Glomerular visceral epithelial cell (primary cell): ENCODE results near the gene PTGES.

ENCODE experiments used
- DNase-seq: peaks from one replicate; pipeline ENCODE4 v3.0.0-alpha.2; 2016; ENCODE audit errors: extremely low spot score

Gene PTGES

GRCh38 chr9:129719135-129719534 is 33.7 kb downstream of the PTGES start:
- no peak for DNase-seq

GRCh38 chr9:129718647-129719046 is 34.2 kb downstream of the PTGES start:
- no peak for DNase-seq

- no peak for DNase-seq
Measured at GRCh38 chr9:129717991-129718390, 34.9 kb downstream of the PTGES start.

DNA sequence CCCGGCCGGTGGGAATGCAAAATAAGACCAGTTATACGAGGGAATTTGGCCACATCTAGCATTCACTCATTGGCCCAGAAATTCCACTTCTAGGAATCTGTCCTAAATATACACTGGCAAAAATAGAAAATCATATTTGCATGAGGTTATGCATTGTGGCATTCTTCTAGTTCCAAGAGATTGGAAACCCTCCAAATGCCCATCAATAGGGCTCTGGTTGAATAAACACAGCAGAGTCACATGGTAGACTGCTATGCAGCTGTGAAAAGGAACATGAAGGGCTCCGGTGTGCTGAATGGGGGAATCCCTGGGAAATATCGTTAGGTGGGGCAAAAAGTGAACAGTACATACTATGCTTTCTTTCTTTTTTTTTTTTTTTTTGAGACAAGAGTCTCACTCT is 36.8 kb downstream of the PTGES start:
- peak; percentile 34 for DNase-seq

DNA sequence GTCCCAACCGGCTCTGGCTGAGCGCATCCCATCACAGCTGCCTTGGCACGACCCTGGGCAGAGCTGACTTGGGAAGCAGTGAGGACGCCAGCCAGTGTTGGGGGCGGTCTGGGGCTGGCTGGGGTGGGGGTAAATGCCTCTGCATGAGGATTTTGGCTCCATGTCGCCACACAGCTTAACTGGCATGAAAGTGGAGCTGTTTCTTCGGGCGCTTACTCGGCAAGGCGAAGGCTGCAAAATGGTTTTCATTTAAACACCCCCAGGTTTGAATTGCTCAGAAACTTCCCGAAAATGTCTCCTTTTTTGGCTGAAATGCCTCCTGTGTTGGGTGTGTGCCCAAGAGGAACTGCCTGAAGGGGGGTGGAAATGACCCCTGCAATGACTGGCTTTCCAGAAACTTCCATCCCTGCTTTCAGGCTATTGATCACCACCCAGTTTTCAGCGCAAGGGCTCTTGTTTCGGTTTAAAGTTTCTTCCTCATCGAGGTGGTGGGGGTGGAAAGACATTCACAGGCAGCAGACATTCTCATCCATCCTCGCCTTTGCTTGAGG is 38.3 kb downstream of the PTGES start:
- no peak for DNase-seq

DNA sequence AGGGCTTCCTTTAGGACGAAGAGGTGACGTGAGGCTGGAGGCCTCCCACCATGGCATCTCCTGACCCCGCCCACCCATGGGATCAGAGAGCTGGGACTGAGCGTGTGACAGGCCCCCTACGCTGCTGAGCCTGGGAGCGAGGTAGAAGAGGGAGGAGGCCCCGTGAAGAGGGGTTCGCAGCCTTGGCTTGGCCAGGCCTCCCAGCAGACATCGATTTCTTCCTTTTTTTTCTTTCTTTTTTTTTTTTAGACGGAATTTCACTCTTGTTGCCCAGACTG is 39.5 kb downstream of the PTGES start:
- DNase-seq: no peak

DNA sequence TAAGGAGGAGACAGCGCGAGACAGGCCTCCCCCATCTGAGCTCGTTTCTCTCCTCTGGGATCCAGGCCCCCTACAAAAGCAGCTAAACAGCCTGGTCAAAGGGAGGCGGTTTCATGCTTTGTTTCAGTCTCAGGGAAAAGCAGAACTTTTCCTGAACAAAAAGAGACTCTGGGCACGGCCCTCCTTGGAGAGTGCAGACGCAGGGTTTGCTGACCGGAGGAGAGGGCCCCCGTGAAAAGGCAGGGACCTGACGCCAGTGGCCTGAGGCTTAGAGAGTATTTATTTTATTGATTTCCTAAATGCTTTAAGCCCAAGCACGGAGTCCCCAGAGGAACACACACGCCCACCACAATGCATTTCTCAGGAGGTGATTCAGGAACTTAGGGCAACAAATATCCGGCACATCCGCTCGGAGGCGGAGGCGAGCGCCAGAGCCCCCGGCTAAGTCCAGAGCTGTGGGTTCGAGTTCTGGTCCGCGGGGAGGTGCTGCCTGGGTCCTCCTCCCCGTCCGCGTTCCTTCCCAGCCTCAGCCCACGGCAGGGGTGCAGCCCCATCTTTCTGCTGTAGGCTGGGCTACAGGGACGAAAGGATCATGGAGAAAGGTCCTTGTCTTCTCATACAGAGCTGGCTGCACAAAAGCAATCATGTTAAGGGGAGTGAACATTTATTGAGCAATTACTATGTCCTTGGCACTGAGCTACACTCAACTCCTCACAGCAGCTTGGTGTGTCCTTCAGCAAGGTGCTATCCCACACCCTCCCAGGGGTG is 40.0 kb downstream of the PTGES start:
- DNase-seq: no peak

DNA sequence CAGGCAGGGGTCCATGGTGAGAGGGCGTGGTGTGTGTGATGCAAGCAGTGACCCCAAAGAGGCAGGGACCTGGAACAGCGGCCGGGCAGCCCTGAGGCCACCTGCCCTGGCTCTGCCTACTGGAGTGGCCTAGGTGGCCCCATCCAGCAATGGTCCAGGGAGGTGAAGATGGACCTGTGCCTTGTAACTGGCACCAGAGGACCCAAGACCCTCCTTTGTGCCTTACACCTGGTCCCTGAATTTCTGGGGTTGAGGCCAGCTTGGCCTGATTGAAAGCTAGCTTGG is 42.7 kb downstream of the PTGES start:
- DNase-seq: no peak

- peak; percentile 44 for DNase-seq
Measured at GRCh38 chr9:129709438-129710168, 43.2 kb downstream of the PTGES start.

DNA sequence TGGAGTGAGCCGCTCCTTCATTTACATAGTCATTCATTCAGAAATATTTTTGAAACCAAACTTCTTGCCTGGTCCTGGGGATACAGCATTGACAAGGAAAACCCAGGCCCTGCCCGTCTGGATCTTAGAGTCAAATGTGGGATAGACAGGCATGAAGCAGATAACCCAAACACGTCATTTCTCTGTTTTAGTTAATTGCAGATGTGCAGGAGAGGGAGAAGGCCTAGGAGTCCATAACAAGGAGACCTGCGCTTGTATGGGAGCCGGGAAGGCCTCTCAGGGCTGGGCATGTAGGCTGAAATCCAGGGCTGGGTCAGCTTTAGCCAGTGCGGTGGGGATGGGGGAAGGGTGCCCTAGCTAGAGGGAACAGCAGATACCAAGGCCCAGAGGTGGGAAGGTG is 44.0 kb downstream of the PTGES start:
- no peak for DNase-seq

GRCh38 chr9:129704807-129705206 is 48.0 kb downstream of the PTGES start:
- DNase-seq: no peak

GRCh38 chr9:129703667-129704355 is 49.0 kb downstream of the PTGES start:
- no peak for DNase-seq

GRCh38 chr9:129702589-129703520 is 50.0 kb downstream of the PTGES start:
- DNase-seq: peak; percentile 92

DNA sequence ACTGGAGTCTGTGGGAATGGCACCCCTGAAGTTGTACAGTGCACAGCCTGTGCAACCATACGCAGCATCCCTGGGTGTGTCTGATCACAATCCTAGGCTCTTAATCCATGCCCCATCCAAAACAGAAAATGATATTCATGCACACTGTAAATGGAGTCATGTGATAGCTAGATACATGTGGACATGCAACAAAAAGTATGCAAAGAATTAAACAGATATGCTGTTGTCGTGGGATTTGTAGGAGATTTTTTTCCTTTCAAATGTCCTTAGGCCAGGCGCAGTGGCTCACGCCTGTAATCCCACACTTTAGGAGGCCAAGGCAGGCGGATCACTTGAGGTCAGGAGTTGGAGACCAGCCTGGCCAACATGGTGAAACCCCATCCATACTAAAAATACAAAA is 51.3 kb downstream of the PTGES start:
- DNase-seq: no peak

GRCh38 chr9:129701054-129701453 is 51.8 kb downstream of the PTGES start:
- no peak for DNase-seq

GRCh38 chr9:129698254-129698757 is 54.5 kb downstream of the PTGES start:
- no peak for DNase-seq

DNA sequence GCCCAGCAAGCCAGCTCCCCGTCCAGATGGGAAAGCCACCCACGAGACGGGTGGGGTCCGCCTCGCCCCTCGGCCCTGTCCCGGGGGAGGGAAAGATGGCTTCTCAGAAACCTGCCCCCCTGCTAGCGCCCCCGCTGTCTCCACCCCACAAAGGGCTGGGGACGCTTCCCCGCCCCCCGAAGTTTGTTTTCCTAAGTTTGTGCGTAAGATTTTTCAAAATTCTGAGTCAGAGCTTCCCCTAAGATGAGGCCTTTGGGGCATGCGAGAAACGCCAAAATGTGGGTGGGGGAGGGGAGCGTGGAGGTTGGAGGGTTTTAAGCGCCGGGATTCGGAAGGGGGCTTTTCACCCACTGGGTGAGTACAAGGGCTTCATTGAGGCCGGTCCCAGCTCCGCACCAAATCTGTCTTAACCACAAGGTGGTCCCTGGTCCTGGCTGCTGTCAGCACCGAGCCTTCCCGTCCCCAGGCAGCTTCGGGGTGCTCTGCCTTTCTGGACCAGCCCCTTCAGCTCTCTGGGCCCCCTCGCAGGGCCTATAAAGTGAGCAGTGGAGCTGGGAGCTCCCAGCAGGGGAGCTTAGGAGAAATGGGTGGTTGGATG is 55.1 kb downstream of the PTGES start:
- DNase-seq: no peak

- DNase-seq: peak; percentile 26
Measured at GRCh38 chr9:129696944-129697655, 55.7 kb downstream of the PTGES start.

DNA sequence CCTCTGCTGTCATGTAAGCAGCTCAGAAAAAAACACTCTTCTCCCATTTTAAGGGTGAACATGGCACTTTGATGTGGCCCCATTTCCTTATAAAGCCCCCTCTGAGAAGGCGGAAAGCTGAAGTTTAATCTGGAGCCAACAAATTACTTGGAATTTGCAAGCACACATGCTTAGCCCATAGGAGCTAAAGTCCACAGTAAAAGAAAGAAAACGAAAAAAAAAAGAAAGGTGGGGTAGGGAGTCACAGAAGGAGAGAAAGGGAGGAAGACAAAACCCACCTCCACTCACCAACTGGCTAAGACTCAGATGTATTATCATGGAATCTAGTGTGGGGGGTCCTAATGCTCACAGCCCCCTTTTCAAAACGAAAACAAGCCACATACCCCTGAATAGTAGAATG is 57.0 kb downstream of the PTGES start:
- no peak for DNase-seq

- peak; percentile 34 for DNase-seq
Measured at GRCh38 chr9:129694243-129694646, 58.6 kb downstream of the PTGES start.

GRCh38 chr9:129693741-129694140 is 59.1 kb downstream of the PTGES start:
- DNase-seq: no peak
